OCI-LY7 (cell line): ENCODE measurements around the gene CMPK2. TPM values are rescaled to one million over a fixed set of nuclear protein-coding genes. Genes with fewer than 3 reads are reported as not detected.

ENCODE experiments used
- BruUV-seq: library from RNA; stranded (reverse); fragments of 400-500 nt; replicated peaks from 2 replicates; lab custom pipeline; 2021; lab: Mats Ljungman, UMichigan
- CTCF ChIA-PET: fragments of 300-600 bp; sonication (Branson Sonifier 250); formaldehyde crosslinking; loops from one replicate; lab custom pipeline; 2022; ENCODE audit warnings: antibody characterized with exemption; ENCODE audit not compliant: unreplicated experiment; lab: Charles Lee
- POLR2A ChIA-PET: fragments of 300-600 bp; sonication (Branson Sonifier 250); formaldehyde crosslinking; loops from one replicate; lab custom pipeline; 2022; ENCODE audit warnings: antibody characterized with exemption; lab: Charles Lee
- DNase-seq: peaks from one replicate; pipeline ENCODE4 v3.0.0-alpha.2; 2015; ENCODE audit warnings: low spot score
- H2AFZ ChIP-seq: fragments of 200-600 bp; sonication (generic), shearing (Covaris generic); 2 replicates; pipeline ENCODE4 v1.6.1; 2014; ENCODE audit warnings: mild to moderate bottlenecking, antibody characterized with exemption, low read length, moderate library complexity
- H3K27ac ChIP-seq: fragments of 200-600 bp; sonication (generic); 2 replicates; pipeline ENCODE4 v1.5.1; 2014; ENCODE audit warnings: mixed run types, low read depth, mild to moderate bottlenecking, moderate library complexity, low read length, inconsistent platforms; ENCODE audit not compliant: poor library complexity, severe bottlenecking
- H3K36me3 ChIP-seq: fragments of 200-600 bp; sonication (generic); 2 replicates; pipeline ENCODE4 v1.6.1; 2014; ENCODE audit warnings: mild to moderate bottlenecking, antibody characterized with exemption, low read length, moderate library complexity, mixed read lengths; ENCODE audit not compliant: insufficient read depth
- H3K4me1 ChIP-seq: fragments of 200-600 bp; sonication (generic); 2 replicates; pipeline ENCODE4 v1.5.1; 2014; ENCODE audit warnings: mild to moderate bottlenecking, low read length; ENCODE audit not compliant: insufficient read depth, poor library complexity, severe bottlenecking
- H3K4me2 ChIP-seq: fragments of 200-600 bp; sonication (generic); 2 replicates; pipeline ENCODE4 v1.6.1; 2014; ENCODE audit warnings: mild to moderate bottlenecking, low read length
- H3K4me3 ChIP-seq: fragments of 200-600 bp; sonication (generic); 2 replicates; pipeline ENCODE4 v1.5.1; 2014; ENCODE audit warnings: mild to moderate bottlenecking, low read depth, low read length; ENCODE audit not compliant: poor library complexity, severe bottlenecking
- H3K79me2 ChIP-seq: fragments of 200-600 bp; sonication (generic); 2 replicates; pipeline ENCODE4 v1.6.1; 2016; ENCODE audit warnings: low read depth, mild to moderate bottlenecking, low read length, moderate library complexity, mixed read lengths; ENCODE audit not compliant: insufficient read depth
- H3K9me2 ChIP-seq: fragments of 200-600 bp; sonication (generic); 2 replicates; pipeline ENCODE4 v1.6.1; 2016; ENCODE audit warnings: mild to moderate bottlenecking, low read length, mixed read lengths; ENCODE audit not compliant: insufficient read depth
- H3K9me3 ChIP-seq: fragments of 200-600 bp; sonication (generic); 2 replicates; pipeline ENCODE4 v1.6.1; 2014; ENCODE audit warnings: mild to moderate bottlenecking, mixed run types, low read length, mixed read lengths
- H4K20me1 ChIP-seq: fragments of 200-600 bp; sonication (generic); 2 replicates; pipeline ENCODE4 v1.6.1; 2014; ENCODE audit warnings: mild to moderate bottlenecking, antibody characterized with exemption, low read length, moderate library complexity, mixed read lengths; ENCODE audit not compliant: insufficient read depth
- CTCF ChIP-seq: fragments of 200-600 bp; sonication (generic); conservative IDR thresholded peaks from 2 replicates; pipeline ENCODE4 v1.5.1; 2014; ENCODE audit warnings: mild to moderate bottlenecking, antibody characterized with exemption, low read length, moderate library complexity, mixed read lengths
- EZH2phosphoT487 ChIP-seq: fragments of 200-600 bp; sonication (generic); IDR thresholded peaks from 2 replicates; pipeline ENCODE4 v1.6.1; 2018; ENCODE audit warnings: low read depth, borderline replicate concordance, mild to moderate bottlenecking, mixed run types, antibody characterized with exemption, low read length, moderate library complexity, mixed read lengths
- intact Hi-C: fragments of 100-400 bp; cut with micrococcal nuclease; formaldehyde crosslinking; loops from one replicate; pipeline ENCODE4 v1.10.0; 2022; ENCODE audit not compliant: unreplicated experiment
- total RNA-seq, 2 experiments: library from RNA; depleted of rRNA in 1 of 2; stranded (reverse); fragments of >200 nt in 1 of 2; shearing (Covaris generic) in 1 of 2; gene quantifications; 2 replicates each; pipeline ENCODE4 v1.2.3, GENCODE V29; 2014 to 2022

Gene CMPK2
- total RNA-seq, 2 experiments from 2014 or later: 0.99 TPM; not detected in 1

GRCh38 chr2:6828299-6828584 is 37.5 kb downstream of the CMPK2 start:
- BruUV-seq: no TSS peak
- H2AFZ ChIP-seq: peak overlapping the region; percentile 80; the same call in 1 of the 2 replicates
- ChIA-PET CTCF (no interaction called here), POLR2A (no interaction called here)
- no peaks in the 10 kb centered on the region for H4K20me1 ChIP-seq
- no peak overlapping the region for H3K4me3 ChIP-seq
- H3K79me2 ChIP-seq: no peaks in the 10 kb centered on the region
- TF ChIP-seq EZH2phosphoT487 (no peak), CTCF (peak; percentile 85)
- H3K36me3 ChIP-seq: no peaks in the 10 kb centered on the region
- peaks cover 20% of the 10 kb centered on the region for H3K4me1 ChIP-seq
- H3K4me2 ChIP-seq: peak overlapping the region; percentile 23; the same call in 1 of the 2 replicates
- H3K9me3 ChIP-seq: peaks cover 16% of the 10 kb centered on the region
- no peak overlapping the region for H3K27ac ChIP-seq
- DNase-seq: peak; percentile 66
- intact Hi-C loops: loop anchor here (2.0 to 10.0 kb wide), 3 partner anchors 55 to 476 kb away; no protein-coding TSS in a partner anchor
- H3K9me2 ChIP-seq: no peaks in the 10 kb centered on the region

- Histone ChIP-seq H3K4me2 (peak overlapping the region; percentile 23; the same call in 1 of the 2 replicates), H4K20me1 (no peaks in the 10 kb centered on the region), H3K4me1 (peaks cover 21% of the 10 kb centered on the region), H3K9me2 (no peaks in the 10 kb centered on the region), H3K79me2 (no peaks in the 10 kb centered on the region), H3K4me3 (no peak overlapping the region), H3K36me3 (no peaks in the 10 kb centered on the region), H3K27ac (no peak overlapping the region), H2AFZ (peak overlapping the region; percentile 80; the same call in 1 of the 2 replicates), H3K9me3 (peaks cover 16% of the 10 kb centered on the region)
- CTCF ChIA-PET: interaction anchor here (1.3 kb wide), 2 partner anchors 30 to 36 kb away, joined by 3 read pairs; no protein-coding TSS in a partner anchor
- BruUV-seq: no TSS peak
- TF ChIP-seq EZH2phosphoT487 (no peak), CTCF (no peak)
- intact Hi-C loops: loop anchor here (2.0 to 10.0 kb wide), 4 partner anchors 37 to 475 kb away; no protein-coding TSS in a partner anchor
- DNase-seq: no peak
- POLR2A ChIA-PET: no interaction called here
Observed at GRCh38 chr2:6827566-6828298, 38.0 kb downstream of the CMPK2 start.
